Measurements from ENCODE around the gene MPPED2. TPM values are rescaled to one million over a fixed set of nuclear protein-coding genes. Genes with fewer than 3 reads are reported as not detected.

MPPED2 gene
- total RNA-seq, 4 donors from 2014 or later = 1.1 to 2.0 (median 1.9) TPM; not detected in 1

DNA sequence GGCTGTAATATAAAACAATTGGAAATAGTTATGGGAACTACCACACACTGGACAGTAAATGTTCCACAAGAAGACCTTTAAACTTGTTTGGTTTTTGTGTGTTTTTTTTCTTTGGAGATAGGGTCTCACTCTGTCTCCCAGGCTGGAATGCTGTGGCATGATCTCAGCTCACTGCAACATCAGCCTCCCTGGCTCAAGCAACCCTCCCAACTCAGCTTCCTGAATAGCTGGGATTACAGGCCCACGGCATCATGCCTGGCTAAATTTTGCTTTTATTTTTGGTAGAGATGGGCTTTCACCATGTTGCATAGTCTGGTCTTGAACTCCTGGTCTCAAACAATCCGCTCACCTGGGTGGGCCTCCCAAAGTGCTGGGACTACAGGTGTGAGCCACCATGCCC, 121.0 kb downstream of the MPPED2 start:
- Histone ChIP-seq H3K27ac (no peak overlapping the region), H3K9me3 (no peaks in the 10 kb centered on the region), H3K4me1 (no peaks in the 10 kb centered on the region), H3K36me3 (no peaks in the 10 kb centered on the region), H3K4me3 (no peak overlapping the region), H3K27me3 (no peaks in the 10 kb centered on the region)
- TF ChIP-seq, protein P1, sequence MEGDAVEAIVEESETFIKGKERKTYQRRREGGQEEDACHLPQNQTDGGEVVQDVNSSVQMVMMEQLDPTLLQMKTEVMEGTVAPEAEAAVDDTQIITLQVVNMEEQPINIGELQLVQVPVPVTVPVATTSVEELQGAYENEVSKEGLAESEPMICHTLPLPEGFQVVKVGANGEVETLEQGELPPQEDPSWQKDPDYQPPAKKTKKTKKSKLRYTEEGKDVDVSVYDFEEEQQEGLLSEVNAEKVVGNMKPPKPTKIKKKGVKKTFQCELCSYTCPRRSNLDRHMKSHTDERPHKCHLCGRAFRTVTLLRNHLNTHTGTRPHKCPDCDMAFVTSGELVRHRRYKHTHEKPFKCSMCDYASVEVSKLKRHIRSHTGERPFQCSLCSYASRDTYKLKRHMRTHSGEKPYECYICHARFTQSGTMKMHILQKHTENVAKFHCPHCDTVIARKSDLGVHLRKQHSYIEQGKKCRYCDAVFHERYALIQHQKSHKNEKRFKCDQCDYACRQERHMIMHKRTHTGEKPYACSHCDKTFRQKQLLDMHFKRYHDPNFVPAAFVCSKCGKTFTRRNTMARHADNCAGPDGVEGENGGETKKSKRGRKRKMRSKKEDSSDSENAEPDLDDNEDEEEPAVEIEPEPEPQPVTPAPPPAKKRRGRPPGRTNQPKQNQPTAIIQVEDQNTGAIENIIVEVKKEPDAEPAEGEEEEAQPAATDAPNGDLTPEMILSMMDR (IDR thresholded peaks at IDR 0.05) = no peak
- no peak for DNase-seq (ENCODE audit: low spot score in 2 of 2)
- 87% methylated on average over 2 of the region's 2 CpGs for WGBS

DNA sequence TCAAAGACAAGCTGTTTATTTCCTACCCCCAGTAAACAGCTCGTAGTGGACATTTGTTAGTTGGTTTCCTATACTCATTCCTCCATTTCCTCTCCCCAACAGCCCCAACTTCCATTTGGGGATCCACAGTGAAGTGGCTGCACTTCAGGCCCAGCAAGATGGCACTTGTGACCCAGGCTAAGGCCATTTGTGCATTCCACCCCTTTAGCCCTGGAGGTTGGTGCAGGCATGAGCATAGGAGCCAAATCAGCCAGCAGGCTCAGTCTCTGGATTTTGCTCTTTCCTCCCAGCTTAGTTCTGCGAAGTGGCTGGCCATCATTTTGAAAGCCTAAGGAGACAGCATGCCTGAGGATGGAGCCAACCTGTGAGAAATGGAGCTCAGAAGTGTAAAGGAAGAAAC, 122.9 kb downstream of the MPPED2 start:
- 97% methylated on average over 2 of the region's 2 CpGs for WGBS
- Histone ChIP-seq H3K27ac (no peak overlapping the region), H3K9me3 (no peaks in the 10 kb centered on the region), H3K4me3 (no peak overlapping the region), H3K27me3 (no peaks in the 10 kb centered on the region), H3K36me3 (no peaks in the 10 kb centered on the region), H3K4me1 (no peaks in the 10 kb centered on the region)
- no peak for TF ChIP-seq EP300 (IDR thresholded peaks at IDR 0.05)
- no peak for TF ChIP-seq POLR2A (IDR thresholded peaks at IDR 0.05)
- TF ChIP-seq, protein P1 (IDR thresholded peaks at IDR 0.05) = no peak
- no peak for TF ChIP-seq POLR2AphosphoS5 (IDR thresholded peaks at IDR 0.05)
- DNase-seq (ENCODE audit: low spot score in 2 of 2) = no peak

DNA sequence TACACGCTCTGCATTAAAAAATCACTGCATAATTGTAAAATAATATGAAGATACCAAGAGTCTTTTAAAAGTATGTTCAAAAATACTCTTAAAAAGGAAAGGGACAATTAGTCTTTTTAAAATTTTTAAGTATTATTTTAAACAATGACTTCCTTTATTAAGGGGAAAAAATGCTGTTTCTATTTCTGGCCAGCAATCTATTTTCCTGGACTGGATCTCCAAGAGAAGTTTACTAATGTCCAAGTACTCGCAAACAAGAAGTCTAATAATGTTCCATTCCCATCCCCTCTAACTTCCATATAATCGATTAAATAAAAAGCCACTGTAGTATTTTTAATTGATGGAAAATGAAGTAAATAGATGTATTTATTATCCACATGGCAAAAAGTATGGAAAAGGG, 123.7 kb downstream of the MPPED2 start:
- Histone ChIP-seq H3K27me3 (no peaks in the 10 kb centered on the region), H3K4me3 (no peak overlapping the region), H3K4me1 (no peaks in the 10 kb centered on the region), H3K9me3 (no peaks in the 10 kb centered on the region), H3K36me3 (no peaks in the 10 kb centered on the region), H3K27ac (no peak overlapping the region)
- no peak for TF ChIP-seq POLR2A (IDR thresholded peaks at IDR 0.05)
- TF ChIP-seq, protein P1 (IDR thresholded peaks at IDR 0.05) = no peak
- TF ChIP-seq POLR2AphosphoS5 (IDR thresholded peaks at IDR 0.05) = no peak
- TF ChIP-seq EP300 (IDR thresholded peaks at IDR 0.05) = no peak
- DNase-seq (ENCODE audit: low spot score in 2 of 2) = no peak
- 58% methylated on average over 3 of the region's 3 CpGs for WGBS

DNA sequence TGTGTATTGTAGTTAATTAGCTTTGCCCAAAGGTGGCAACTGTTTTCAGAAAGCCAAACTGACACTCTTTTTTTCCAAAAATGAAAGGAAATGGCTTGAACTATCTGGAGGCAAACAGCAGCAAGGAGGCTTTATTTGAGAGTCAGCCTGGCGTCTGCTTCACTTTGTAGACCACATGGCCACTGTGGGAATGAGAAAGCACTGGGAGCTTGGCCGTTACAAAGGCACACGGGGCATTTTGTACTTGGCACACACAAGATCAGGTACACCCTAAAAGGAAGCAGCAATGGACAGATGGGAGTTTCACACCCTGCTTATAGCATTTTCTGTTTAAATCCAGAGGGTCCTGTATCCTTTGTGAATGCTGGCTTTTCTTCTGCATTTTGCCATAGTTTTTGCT, 126.3 kb downstream of the MPPED2 start:
- Histone ChIP-seq H3K4me3 (no peak overlapping the region), H3K9me3 (no peaks in the 10 kb centered on the region), H3K27me3 (no peaks in the 10 kb centered on the region), H3K36me3 (no peaks in the 10 kb centered on the region), H3K4me1 (no peaks in the 10 kb centered on the region), H3K27ac (no peak overlapping the region)
- TF ChIP-seq POLR2AphosphoS5 (IDR thresholded peaks at IDR 0.05) (no peak), POLR2A (IDR thresholded peaks at IDR 0.05) (no peak)
- TF ChIP-seq, protein P1 (IDR thresholded peaks at IDR 0.05) = no peak
- no peak for DNase-seq (ENCODE audit: low spot score in 2 of 2)
- WGBS = 58% methylated on average over 3 of the region's 3 CpGs

DNA sequence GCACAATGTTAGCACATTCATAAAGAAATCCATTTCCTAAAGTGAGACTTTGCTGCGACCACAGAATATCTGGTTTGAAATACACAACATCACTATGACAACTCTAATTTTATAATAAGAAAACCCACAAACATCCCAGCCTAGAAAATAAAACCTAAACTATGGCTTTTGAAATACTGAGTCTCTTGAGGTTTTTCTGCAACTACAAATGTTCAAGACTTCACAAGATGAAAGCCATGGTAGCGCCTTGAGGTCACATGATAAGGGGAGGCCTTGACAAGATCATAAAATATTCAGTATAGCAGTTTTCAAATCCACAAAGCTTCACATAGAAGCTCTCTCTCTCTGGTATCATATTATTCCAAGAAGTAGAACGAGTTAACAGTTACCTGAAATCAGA, 126.8 kb downstream of the MPPED2 start:
- Histone ChIP-seq H3K27me3 (no peaks in the 10 kb centered on the region), H3K27ac (no peak overlapping the region), H3K4me3 (no peak overlapping the region), H3K36me3 (no peaks in the 10 kb centered on the region), H3K4me1 (no peaks in the 10 kb centered on the region), H3K9me3 (no peaks in the 10 kb centered on the region)
- DNase-seq (ENCODE audit: low spot score in 2 of 2) = no peak
- TF ChIP-seq, protein P1 (IDR thresholded peaks at IDR 0.05) = no peak
- no peak for TF ChIP-seq POLR2A (IDR thresholded peaks at IDR 0.05)
- no peak for TF ChIP-seq EP300 (IDR thresholded peaks at IDR 0.05)
- no peak for TF ChIP-seq POLR2AphosphoS5 (IDR thresholded peaks at IDR 0.05)
- WGBS = 92% methylated on average over 3 of the region's 3 CpGs
